HT1080 (cell line): ENCODE results near the gene PRKCE. TPM values are rescaled to one million over a fixed set of nuclear protein-coding genes. Genes with fewer than 3 reads are reported as not detected.

Experiments
- DNase-seq: peaks from one replicate; pipeline ENCODE4 v3.0.0-alpha.2; 2015; ENCODE audit warnings: low read depth
- total RNA-seq: library from RNA; depleted of rRNA; stranded (reverse); fragments of >200 nt; shearing (Covaris generic); gene quantifications from 2 replicates; pipeline ENCODE4 v1.2.3, GENCODE V29; 2014

PRKCE gene
- total RNA-seq, 1 experiment from 2014 or later: 31.7 TPM

- no peak for DNase-seq
Observed at GRCh38 chr2:46096260-46096659, 444.8 kb downstream of the PRKCE start.

GRCh38 chr2:46097714-46098480 lies 446.4 kb downstream of the PRKCE start:
- peak; percentile 96 for DNase-seq

GRCh38 chr2:46098621-46099062 lies 447.2 kb downstream of the PRKCE start:
- DNase-seq: peak; percentile 76

- DNase-seq: no peak
Observed at GRCh38 chr2:46101557-46102220, 450.2 kb downstream of the PRKCE start.

- no peak for DNase-seq
Observed at GRCh38 chr2:46106690-46107089, 455.2 kb downstream of the PRKCE start.

- DNase-seq: no peak
Observed at GRCh38 chr2:46114996-46115395, 463.5 kb downstream of the PRKCE start.

GRCh38 chr2:46116150-46116549 lies 464.7 kb downstream of the PRKCE start:
- no peak for DNase-seq

- DNase-seq: peak; percentile 28
Observed at GRCh38 chr2:46116553-46116991, 465.1 kb downstream of the PRKCE start.

- peak; percentile 87 for DNase-seq
Observed at GRCh38 chr2:46117379-46117778, 465.9 kb downstream of the PRKCE start.

- no peak for DNase-seq
Observed at GRCh38 chr2:46117994-46118393, 466.5 kb downstream of the PRKCE start.

- no peak for DNase-seq
Observed at GRCh38 chr2:46118656-46119371, 467.3 kb downstream of the PRKCE start.

- DNase-seq: no peak
Observed at GRCh38 chr2:46119453-46119852, 468.0 kb downstream of the PRKCE start.

GRCh38 chr2:46120792-46121555 lies 469.5 kb downstream of the PRKCE start:
- DNase-seq: no peak

GRCh38 chr2:46122318-46122976 lies 471.0 kb downstream of the PRKCE start:
- no peak for DNase-seq

GRCh38 chr2:46123013-46123412 lies 471.5 kb downstream of the PRKCE start:
- no peak for DNase-seq

GRCh38 chr2:46125798-46126197 lies 474.3 kb downstream of the PRKCE start:
- no peak for DNase-seq

- DNase-seq: no peak
Observed at GRCh38 chr2:46126571-46126970, 475.1 kb downstream of the PRKCE start.

- DNase-seq: no peak
Observed at GRCh38 chr2:46127176-46127575, 475.7 kb downstream of the PRKCE start.

GRCh38 chr2:46130511-46130910 lies 479.0 kb downstream of the PRKCE start:
- DNase-seq: no peak

GRCh38 chr2:46132996-46133395 lies 481.5 kb downstream of the PRKCE start:
- no peak for DNase-seq
